PFSK-1 (cell line): ENCODE results near the gene B4GALT3.

Experiments
- FOXP2 ChIP-seq: optimal IDR thresholded peaks from 2 replicates; pipeline ENCODE3; 2011; ENCODE audit warnings: borderline replicate concordance, control low read depth, inconsistent platforms; ENCODE audit not compliant: insufficient read depth; ENCODE audit errors: extremely low read length, extremely low read depth
- POLR2AphosphoS5 ChIP-seq: IDR thresholded peaks from 2 replicates; pipeline ENCODE4 v1.6.1; 2012; ENCODE audit warnings: low read depth, mild to moderate bottlenecking, control low read depth, low read length, moderate library complexity
- REST ChIP-seq, 2 experiments: IDR thresholded peaks; 2 replicates each; pipeline versions ENCODE4 v1.6.1 to v1.8.0; 2011 to 2012; ENCODE audit warnings: low read depth in 2 of 2, low read length in 2 of 2, control low read depth in 1 of 2, inconsistent platforms in 1 of 2, mild to moderate bottlenecking in 1 of 2, moderate library complexity in 1 of 2; ENCODE audit not compliant: insufficient read depth in 1 of 2
- SIN3A ChIP-seq: IDR thresholded peaks from 2 replicates; pipeline ENCODE4 v1.6.1; 2012; ENCODE audit warnings: mild to moderate bottlenecking, low read length, moderate library complexity, borderline replicate concordance; ENCODE audit not compliant: insufficient read depth
- TAF1 ChIP-seq: IDR thresholded peaks from 2 replicates; pipeline ENCODE4 v1.6.1; 2012; ENCODE audit warnings: low read length, control low read depth, borderline replicate concordance; ENCODE audit not compliant: insufficient read depth

Gene B4GALT3

GRCh38 chr1:161158316-161159010, 18.8 kb downstream of the B4GALT3 start:
- TF ChIP-seq REST (IDR thresholded peaks at IDR 0.05; ENCODE audit: insufficient read depth in 1 of 2, low read depth in 2 of 2, low read length in 2 of 2): no peak
- TF ChIP-seq SIN3A: no peak
- TF ChIP-seq TAF1: no peak
- no peak for TF ChIP-seq FOXP2
- no peak for TF ChIP-seq POLR2AphosphoS5

GRCh38 chr1:161157867-161158266, 19.4 kb downstream of the B4GALT3 start:
- no peak for TF ChIP-seq POLR2AphosphoS5
- no peak for TF ChIP-seq SIN3A
- no peak for TF ChIP-seq REST (IDR thresholded peaks at IDR 0.05; ENCODE audit: insufficient read depth in 1 of 2, low read depth in 2 of 2, low read length in 2 of 2)
- TF ChIP-seq TAF1: no peak

DNA sequence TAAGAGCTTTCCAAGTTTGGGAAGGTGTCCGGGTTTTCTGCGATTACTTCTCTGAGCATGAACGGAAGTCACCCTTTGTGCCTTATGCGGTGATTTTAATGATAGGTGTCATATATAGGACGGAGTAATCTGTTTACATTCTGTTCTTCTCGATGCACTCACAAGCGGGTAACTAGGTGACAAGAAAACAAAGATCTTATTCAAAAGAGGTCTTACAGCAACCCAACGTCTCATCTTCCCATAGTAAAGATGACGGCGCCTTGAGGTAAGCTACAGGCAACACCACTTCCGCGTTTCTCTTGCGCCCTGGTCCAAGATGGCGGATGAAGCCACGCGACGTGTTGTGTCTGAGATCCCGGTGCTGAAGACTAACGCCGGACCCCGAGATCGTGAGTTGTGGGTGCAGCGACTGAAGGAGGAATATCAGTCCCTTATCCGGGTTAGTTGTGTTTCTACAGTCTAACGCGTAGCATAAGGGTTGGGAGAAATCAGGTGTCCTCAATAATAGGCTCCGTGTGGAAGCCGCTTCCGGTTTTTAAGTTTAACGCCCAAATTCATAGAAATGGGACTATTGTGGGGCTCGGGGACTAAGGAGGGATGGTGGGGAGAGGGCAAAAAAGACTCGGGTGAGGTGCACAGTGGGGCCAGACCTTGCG, 23.5 kb downstream of the B4GALT3 start, which contains the start of gene UFC1:
UFC1 (plus strand) TSS at position 297 of the 656 bp plus-strand sequence; CDS start at position 317, 20 bp downstream.
- TF ChIP-seq POLR2AphosphoS5 (peak; percentile 88), SIN3A (peak; percentile 87; the same call in 1 of the 2 replicates), TAF1 (peak; percentile 98), FOXP2 (no peak), REST (IDR thresholded peaks at IDR 0.05; ENCODE audit: insufficient read depth in 1 of 2, low read depth in 2 of 2, low read length in 2 of 2) (peak in 1 of 2 experiments; percentile 68; a peak in 1 of 4 replicates)

GRCh38 chr1:161153176-161153575, 24.1 kb downstream of the B4GALT3 start:
- no peak for TF ChIP-seq REST (IDR thresholded peaks at IDR 0.05; ENCODE audit: insufficient read depth in 1 of 2, low read depth in 2 of 2, low read length in 2 of 2)
- TF ChIP-seq TAF1: no peak
- no peak for TF ChIP-seq POLR2AphosphoS5
- no peak for TF ChIP-seq FOXP2
- no peak for TF ChIP-seq SIN3A
